Bronchial epithelial cell (primary cell): ENCODE measurements around the gene ZNF419. TPM values are rescaled to one million over a fixed set of nuclear protein-coding genes. Genes with fewer than 3 reads are reported as not detected.
"Not testable (repeated sequence)": the region's sequence is repeated elsewhere in the genome, so short reads cannot be mapped to it uniquely, and the experiment has no call there.

Experiments
- DNase-seq: peaks from one replicate; pipeline ENCODE4 v3.0.0-alpha.2; 2010; ENCODE audit warnings: low read depth
- FAIRE-seq: peaks from 2 replicates; lab custom pipeline; 2011; peaks lifted over from hg19 to GRCh38; lab: Jason Lieb, UNC
- H3K27me3 ChIP-seq: 2 replicates; pipeline ENCODE4 v1.5.1; 2011; ENCODE audit warnings: low read length; ENCODE audit not compliant: control insufficient read depth, insufficient read depth
- H3K36me3 ChIP-seq: 2 replicates; pipeline ENCODE4 v1.5.1; 2011; ENCODE audit warnings: low read length; ENCODE audit not compliant: control insufficient read depth, insufficient read depth
- H3K4me3 ChIP-seq: 2 replicates; pipeline ENCODE4 v1.5.1; 2011; ENCODE audit warnings: mild to moderate bottlenecking, low read depth, low read length, control low read depth
- CTCF ChIP-seq: IDR thresholded peaks from 2 replicates; pipeline ENCODE4 v1.5.1; 2011; ENCODE audit warnings: mild to moderate bottlenecking, moderate library complexity, low read length, control low read depth, inconsistent platforms; ENCODE audit not compliant: insufficient read depth, severe bottlenecking
- total RNA-seq: library from RNA; depleted of rRNA; stranded (reverse); fragments of >200 nt; gene quantifications from 2 replicates; pipeline ENCODE4 v1.2.1, GENCODE V29; 2014

Gene ZNF419
- 17.6 and 33.8 TPM in 2 replicates for total RNA-seq

DNA sequence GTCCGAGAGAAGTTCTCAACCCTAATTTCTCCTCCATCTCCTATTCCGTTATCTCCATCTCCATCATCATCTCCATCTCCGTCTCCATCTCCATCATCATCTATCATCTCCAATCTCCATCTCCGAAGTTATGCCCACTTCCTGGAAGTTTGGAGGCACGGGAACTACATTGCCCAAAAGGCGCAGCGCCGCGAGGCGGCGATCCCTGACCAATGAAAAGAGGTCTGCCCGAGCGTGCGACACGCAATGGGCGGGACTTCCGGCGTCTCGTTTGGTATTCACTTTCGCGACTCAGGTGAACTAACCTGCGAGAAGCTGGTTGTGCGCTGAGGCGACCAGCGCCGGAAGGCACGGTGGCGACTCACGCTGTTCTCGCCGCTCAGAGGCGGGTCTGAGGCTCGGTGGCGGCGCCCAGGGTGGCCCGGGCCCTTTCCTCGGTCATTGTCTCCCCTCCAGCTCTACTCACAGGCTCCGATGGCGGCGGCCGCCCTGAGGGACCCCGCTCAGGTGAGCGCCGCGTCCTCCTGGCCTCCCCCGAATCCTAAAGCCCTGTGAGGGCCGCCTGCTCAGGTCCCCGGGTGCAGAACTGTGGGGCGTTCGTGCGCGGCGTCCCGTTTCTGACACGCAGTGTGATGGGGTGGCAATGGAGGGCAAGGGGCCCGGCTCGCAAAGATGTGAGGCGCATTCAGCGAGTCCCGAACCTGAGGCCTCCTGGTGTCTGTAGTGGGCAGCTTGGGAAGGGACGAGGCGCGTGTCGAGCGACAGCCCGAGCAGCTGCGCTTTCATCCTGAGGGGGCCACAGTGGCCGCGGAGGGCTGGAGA is at the start of gene ZNF419:
TSS of gene ZNF419 (plus strand) at position 274 of the 822 bp plus-strand sequence. CDS start at position 475, 201 bp downstream.
- peak; percentile 92 for FAIRE-seq
- peak; percentile 17 for TF ChIP-seq CTCF

GRCh38 chr19:57437931-57438330 is 49.6 kb upstream of the ZNF419 start:
- H3K4me3 ChIP-seq, result no peak overlapping the region
- DNase-seq, result no peak
- H3K27me3 ChIP-seq, result no peaks in the 10 kb centered on the region
- FAIRE-seq, result no peak
- H3K36me3 ChIP-seq, result no peaks in the 10 kb centered on the region
- TF ChIP-seq CTCF, result no peak

More for the DNA sequence above, at the start of gene ZNF419:
- DNase-seq, result peak; percentile 91
- peaks cover 13% of the 10 kb centered on the region for H3K36me3 ChIP-seq
- not testable (repeated sequence) for H3K27me3 ChIP-seq
- H3K4me3 ChIP-seq, result peak within 1 kb of the TSS; percentile 78

DNA sequence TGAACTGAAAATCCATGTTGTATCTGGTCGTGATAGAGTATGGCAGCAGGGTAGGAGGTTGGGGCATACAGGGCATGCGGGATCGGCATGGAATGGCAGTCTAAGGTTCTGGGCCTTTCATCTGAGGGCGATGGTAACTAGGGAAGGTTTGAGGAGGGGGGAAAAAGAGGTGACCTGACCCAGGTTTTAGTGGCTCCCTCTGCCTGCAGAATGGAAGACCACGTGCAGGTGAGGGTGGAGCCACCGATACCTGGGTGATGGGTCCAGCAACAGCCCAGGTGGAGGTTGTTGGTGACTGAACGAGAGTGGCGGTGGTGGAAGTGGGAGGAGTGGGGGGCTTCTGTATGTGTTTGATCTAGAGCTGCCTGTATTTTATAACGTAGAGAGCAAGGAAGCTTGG is 48.6 kb upstream of the ZNF419 start:
- no peak for FAIRE-seq

DNA sequence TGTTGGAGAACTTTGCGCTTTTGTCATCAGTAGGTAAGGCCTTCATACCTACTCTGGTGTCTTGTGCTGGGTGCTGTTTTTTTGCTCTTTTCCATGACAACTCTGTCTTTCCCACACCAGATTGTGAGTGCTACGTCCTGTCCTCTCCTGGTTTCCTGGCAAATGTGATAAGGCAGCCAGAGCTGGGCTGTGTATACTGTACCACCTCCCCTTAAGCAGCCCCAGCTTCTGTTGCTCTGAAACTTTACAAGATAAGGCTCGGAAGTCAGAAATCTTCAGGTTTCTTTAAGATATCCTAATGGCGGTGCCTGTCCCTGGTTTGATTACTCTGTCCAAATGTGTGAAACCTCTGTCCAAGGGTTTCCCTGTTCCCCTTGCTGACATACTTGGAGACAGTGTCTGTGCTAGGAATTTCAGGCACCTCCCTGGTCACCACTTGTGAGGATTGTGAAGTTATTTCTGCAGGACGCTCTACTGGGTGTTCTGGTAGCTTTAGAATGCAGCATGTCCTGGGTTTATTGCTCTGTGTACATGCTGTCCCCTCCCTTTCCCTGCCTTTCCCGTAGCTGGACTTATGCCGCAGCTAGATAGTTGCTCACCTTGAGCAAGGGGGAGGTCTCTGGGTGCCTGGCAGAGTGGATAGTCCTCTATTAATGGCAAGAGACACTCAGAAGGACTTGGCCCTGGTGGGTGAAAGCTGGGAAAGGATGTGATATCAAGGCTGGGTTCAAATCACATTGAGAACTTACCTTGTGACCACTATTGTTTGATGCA is 45.4 kb upstream of the ZNF419 start:
- FAIRE-seq (no peak), DNase-seq (no peak)
- no peak for TF ChIP-seq CTCF
- H3K27me3 ChIP-seq, result no peaks in the 10 kb centered on the region
- H3K36me3 ChIP-seq, result peaks cover 8% of the 10 kb centered on the region
- H3K4me3 ChIP-seq, result no peak overlapping the region

More for the DNA sequence above, 48.6 kb upstream of the ZNF419 start:
- no peak for TF ChIP-seq CTCF
- no peaks in the 10 kb centered on the region for H3K27me3 ChIP-seq
- no peak for DNase-seq
- H3K4me3 ChIP-seq, result no peak overlapping the region
- peaks cover 8% of the 10 kb centered on the region for H3K36me3 ChIP-seq

GRCh38 chr19:57443121-57443696 is 44.3 kb upstream of the ZNF419 start:
- DNase-seq (no peak), FAIRE-seq (no peak)
- no peak overlapping the region for H3K4me3 ChIP-seq
- peaks cover 8% of the 10 kb centered on the region for H3K36me3 ChIP-seq
- H3K27me3 ChIP-seq, result no peaks in the 10 kb centered on the region
- no peak for TF ChIP-seq CTCF
